ENCODE measurements around the gene ZNF236. TPM values are rescaled to one million over a fixed set of nuclear protein-coding genes. Genes with fewer than 3 reads are reported as not detected.

ZNF236 gene
- total RNA-seq, 4 donors from 2014 or later, result 21.0 to 36.3 (median 31.8) TPM

DNA sequence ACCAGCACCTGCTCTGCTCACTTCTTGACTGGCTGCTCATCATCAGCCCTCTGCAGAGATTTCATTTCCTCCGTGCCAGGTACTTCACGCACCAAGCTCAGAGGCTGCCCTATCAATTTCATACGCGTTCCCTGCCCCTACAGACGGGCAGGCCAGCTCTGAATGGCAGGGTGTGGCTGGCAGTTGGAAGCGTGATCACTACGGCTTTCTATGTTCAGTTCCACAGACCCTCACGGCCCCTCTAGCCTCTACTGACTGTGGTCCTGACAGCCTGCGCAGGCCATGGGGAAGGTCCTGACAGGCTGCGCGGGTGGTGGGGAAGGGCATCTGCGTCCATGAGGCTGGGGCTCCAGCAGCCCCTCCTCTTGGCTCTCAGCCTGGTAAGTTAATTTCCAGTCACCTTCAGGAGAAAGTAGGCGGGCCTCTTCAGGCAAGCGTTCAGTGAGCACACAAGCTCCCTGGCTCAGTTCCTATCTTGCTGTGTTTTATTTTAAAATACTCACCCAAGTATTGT, 154.8 kb downstream of the ZNF236 start:
- H3K27me3 ChIP-seq, result no peaks in the 10 kb centered on the region

DNA sequence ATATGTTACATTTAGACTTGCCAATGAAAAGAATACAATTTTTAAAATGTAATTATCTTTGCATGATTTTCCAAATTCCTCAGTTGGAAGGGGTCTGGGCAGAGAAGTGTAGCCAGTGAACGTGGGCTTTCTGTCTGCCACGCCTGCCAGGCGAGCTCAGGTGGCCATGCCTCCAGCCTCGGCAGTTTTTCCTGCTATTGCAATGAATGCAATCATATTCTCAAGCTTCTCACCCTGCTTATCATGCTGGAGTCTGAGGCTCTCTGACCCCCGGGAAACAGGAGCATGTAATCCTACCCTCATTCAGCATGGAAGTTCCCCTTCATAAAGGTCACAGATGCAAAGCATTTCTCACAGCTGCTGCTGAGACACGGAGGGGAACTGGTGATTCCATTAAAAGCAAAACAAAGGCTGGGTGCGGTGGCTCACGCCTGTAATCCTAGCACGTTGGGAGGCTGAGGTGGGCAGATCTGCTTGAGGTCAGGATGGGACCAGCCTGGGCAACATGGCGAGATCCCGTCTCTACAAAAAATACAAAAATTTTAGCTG, 155.4 kb downstream of the ZNF236 start:
- Histone ChIP-seq H3K4me1 (peaks cover 0 to 16% (median 2%) of the 10 kb centered on the region in 4 donors), H3K36me3 (peaks cover 0 to 31% (median 0%) of the 10 kb centered on the region in 3 donors), H3K4me3 (no peak overlapping the region), H3K9me3 (no peaks in the 10 kb centered on the region), H3K27me3 (no peaks in the 10 kb centered on the region), H3K27ac (peak overlapping the region in 1 of 4 donors; percentile 5)
- no peak for TF ChIP-seq POLR2A (IDR thresholded peaks at IDR 0.05)
- no peak for TF ChIP-seq EP300 (IDR thresholded peaks at IDR 0.05)
- TF ChIP-seq, protein P1, sequence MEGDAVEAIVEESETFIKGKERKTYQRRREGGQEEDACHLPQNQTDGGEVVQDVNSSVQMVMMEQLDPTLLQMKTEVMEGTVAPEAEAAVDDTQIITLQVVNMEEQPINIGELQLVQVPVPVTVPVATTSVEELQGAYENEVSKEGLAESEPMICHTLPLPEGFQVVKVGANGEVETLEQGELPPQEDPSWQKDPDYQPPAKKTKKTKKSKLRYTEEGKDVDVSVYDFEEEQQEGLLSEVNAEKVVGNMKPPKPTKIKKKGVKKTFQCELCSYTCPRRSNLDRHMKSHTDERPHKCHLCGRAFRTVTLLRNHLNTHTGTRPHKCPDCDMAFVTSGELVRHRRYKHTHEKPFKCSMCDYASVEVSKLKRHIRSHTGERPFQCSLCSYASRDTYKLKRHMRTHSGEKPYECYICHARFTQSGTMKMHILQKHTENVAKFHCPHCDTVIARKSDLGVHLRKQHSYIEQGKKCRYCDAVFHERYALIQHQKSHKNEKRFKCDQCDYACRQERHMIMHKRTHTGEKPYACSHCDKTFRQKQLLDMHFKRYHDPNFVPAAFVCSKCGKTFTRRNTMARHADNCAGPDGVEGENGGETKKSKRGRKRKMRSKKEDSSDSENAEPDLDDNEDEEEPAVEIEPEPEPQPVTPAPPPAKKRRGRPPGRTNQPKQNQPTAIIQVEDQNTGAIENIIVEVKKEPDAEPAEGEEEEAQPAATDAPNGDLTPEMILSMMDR (IDR thresholded peaks at IDR 0.05), result no peak
- no peak for DNase-seq (ENCODE audit: low spot score in 2 of 2)
- WGBS, 2 donors, result 51 to 59% methylated on average over 11 of the region's 11 CpGs

More for the DNA sequence above, 154.8 kb downstream of the ZNF236 start:
- no peak for DNase-seq (ENCODE audit: low spot score in 2 of 2)
- TF ChIP-seq EP300 (IDR thresholded peaks at IDR 0.05) (no peak), POLR2A (IDR thresholded peaks at IDR 0.05) (no peak)
- TF ChIP-seq, protein P1 (IDR thresholded peaks at IDR 0.05), result no peak
- Histone ChIP-seq H3K36me3 (peaks cover 0 to 27% (median 0%) of the 10 kb centered on the region in 3 donors), H3K9me3 (no peaks in the 10 kb centered on the region), H3K4me3 (no peak overlapping the region), H3K27ac (peak overlapping the region in 1 of 4 donors; percentile 5), H3K4me1 (peaks cover 0 to 16% (median 2%) of the 10 kb centered on the region in 4 donors)
- WGBS, 2 donors, result 50 to 80% methylated on average over 14 of the region's 14 CpGs

DNA sequence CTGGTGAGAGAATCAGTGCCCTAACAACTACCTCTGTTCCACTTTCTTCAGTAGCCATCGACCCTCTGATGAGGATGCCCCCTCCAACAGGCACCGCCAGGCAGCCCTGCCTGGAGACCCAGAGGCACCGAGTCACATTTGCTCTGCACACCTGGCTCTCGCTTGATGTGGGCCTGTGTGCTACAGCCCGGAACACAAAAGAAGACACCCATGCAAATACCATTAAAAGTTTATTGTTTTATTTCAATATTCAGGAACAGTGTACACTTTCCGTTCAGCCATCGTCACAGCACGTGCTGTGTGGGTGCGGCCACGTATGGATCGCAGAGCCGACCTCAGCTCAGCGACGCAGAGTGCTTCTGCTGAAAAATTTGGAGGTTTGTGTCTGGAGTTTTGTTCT, 156.3 kb downstream of the ZNF236 start:
- Histone ChIP-seq H3K9me3 (no peaks in the 10 kb centered on the region), H3K36me3 (peaks cover 0 to 31% (median 0%) of the 10 kb centered on the region in 3 donors), H3K4me3 (no peak overlapping the region), H3K27me3 (no peaks in the 10 kb centered on the region), H3K4me1 (peaks cover 0 to 24% (median 4%) of the 10 kb centered on the region in 4 donors), H3K27ac (no peak overlapping the region)
- no peak for TF ChIP-seq EP300 (IDR thresholded peaks at IDR 0.05)
- no peak for TF ChIP-seq POLR2A (IDR thresholded peaks at IDR 0.05)
- TF ChIP-seq, protein P1 (IDR thresholded peaks at IDR 0.05), result no peak
- no peak for DNase-seq (ENCODE audit: low spot score in 2 of 2)
- 78 to 84% methylated on average over 14 of the region's 14 CpGs for WGBS, 2 donors

DNA sequence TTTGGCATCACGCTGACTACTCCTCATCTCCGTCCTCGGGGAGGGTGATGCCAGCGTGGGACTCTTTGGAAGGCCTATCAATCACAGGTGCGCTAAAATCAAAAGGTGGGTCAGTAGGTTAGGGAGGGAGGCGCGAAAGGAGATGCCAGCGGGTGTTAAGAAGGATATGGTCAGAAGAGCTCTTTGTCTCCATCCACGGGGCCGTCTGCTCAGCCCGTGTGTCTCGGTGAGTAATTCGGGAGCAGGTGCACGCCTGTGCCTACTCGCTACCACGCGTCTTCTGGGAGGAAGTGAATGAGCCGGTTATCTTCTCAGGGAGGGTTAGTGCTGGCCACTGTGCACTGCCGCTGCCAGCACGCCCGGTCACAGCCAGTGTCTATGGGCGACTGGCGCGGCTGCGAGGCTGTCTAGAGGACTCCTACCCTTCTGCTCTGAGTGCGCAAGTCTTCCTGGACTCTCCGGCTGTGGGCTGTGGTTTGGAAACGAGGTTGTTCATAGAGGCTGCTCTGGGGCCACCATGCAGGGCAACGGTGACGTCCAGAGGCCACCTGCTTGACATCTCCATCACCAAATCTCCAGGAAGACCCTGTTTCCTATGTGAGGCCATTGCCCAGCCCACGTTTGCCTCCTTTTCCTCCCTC, 156.9 kb downstream of the ZNF236 start:
- H3K4me3 ChIP-seq, result no peak overlapping the region
- WGBS, 2 donors, result 82 to 83% methylated on average over 24 to 30 of the region's 31 CpGs
- peak overlapping the region in 2 of 4 donors; percentile 42 to 61 for H3K27ac ChIP-seq
- H3K9me3 ChIP-seq, result no peaks in the 10 kb centered on the region
- H3K4me1 ChIP-seq, result peaks cover 0 to 27% (median 4%) of the 10 kb centered on the region in 4 donors
- H3K27me3 ChIP-seq, result no peaks in the 10 kb centered on the region
- peaks cover 0 to 31% (median 0%) of the 10 kb centered on the region in 3 donors for H3K36me3 ChIP-seq
- TF ChIP-seq POLR2A (IDR thresholded peaks at IDR 0.05) (no peak), EP300 (IDR thresholded peaks at IDR 0.05) (peak in 1 of 2 donors; percentile 24)
- TF ChIP-seq, protein P1 (IDR thresholded peaks at IDR 0.05), result no peak
- no peak for DNase-seq (ENCODE audit: low spot score in 2 of 2)

DNA sequence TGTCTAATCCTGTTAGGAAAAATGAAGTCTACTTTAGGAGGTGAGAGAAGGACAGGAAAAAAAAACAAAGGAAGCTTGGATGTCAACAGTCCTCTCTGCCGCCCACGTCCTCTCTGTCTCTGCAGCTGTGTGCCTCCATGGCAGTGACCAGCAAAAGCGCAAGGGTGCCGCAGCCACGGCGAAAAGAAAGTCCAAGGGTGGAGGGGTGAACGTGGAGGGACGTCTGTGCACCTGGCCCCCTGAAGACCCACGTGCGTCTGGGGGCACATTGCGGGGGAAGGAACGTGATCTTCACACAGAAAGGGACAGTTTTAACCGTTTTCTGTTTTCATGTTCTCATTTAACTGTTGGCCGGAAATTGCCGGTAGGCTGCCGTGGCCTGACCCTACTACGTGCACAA, 157.5 kb downstream of the ZNF236 start:
- no peak for DNase-seq (ENCODE audit: low spot score in 2 of 2)
- H3K27me3 ChIP-seq, result no peaks in the 10 kb centered on the region
- no peak overlapping the region for H3K4me3 ChIP-seq
- no peak for TF ChIP-seq EP300 (IDR thresholded peaks at IDR 0.05)
- TF ChIP-seq, protein P1 (IDR thresholded peaks at IDR 0.05), result no peak
- no peak for TF ChIP-seq POLR2A (IDR thresholded peaks at IDR 0.05)
- H3K4me1 ChIP-seq, result peaks cover 0 to 27% (median 4%) of the 10 kb centered on the region in 4 donors
- peaks cover 0 to 36% (median 0%) of the 10 kb centered on the region in 3 donors for H3K36me3 ChIP-seq
- peak overlapping the region in 3 of 4 donors; percentile 1 to 61 (median 42) for H3K27ac ChIP-seq
- 64 to 68% methylated on average over 17 of the region's 17 CpGs for WGBS, 2 donors
- H3K9me3 ChIP-seq, result no peaks in the 10 kb centered on the region

All from tibial nerve (tissue), 4 donors.